DMS 273 (cell line): ENCODE measurements around the gene SPA17.

Source experiments
- DNase-seq: peaks from one replicate; lab custom pipeline; 2025; ENCODE audit not compliant: unreplicated experiment; lab: John Stamatoyannopoulos, UW

The SPA17 gene

GRCh38 chr11:124719534-124719933 lies 45.8 kb downstream of the SPA17 start:
- DNase-seq = no peak

- no peak for DNase-seq
These were observed 48.5 kb downstream of the SPA17 start for GRCh38 chr11:124722176-124722575.

GRCh38 chr11:124724979-124725718 lies 51.4 kb downstream of the SPA17 start:
- DNase-seq = no peak

- DNase-seq = no peak
These were observed 52.0 kb downstream of the SPA17 start for GRCh38 chr11:124725719-124726105.

- no peak for DNase-seq
These were observed 53.8 kb downstream of the SPA17 start for GRCh38 chr11:124727474-124727873.

- DNase-seq = no peak
These were observed 54.4 kb downstream of the SPA17 start for GRCh38 chr11:124728134-124728533.

- DNase-seq = no peak
These were observed 55.9 kb downstream of the SPA17 start for GRCh38 chr11:124729571-124729970.

- no peak for DNase-seq
These were observed 58.5 kb downstream of the SPA17 start for GRCh38 chr11:124732230-124732629.

GRCh38 chr11:124736736-124737135 lies 63.0 kb downstream of the SPA17 start:
- peak; percentile 6 for DNase-seq

- DNase-seq = peak; percentile 67
These were observed 64.1 kb downstream of the SPA17 start for GRCh38 chr11:124737638-124738305.

GRCh38 chr11:124738713-124739478 lies 65.2 kb downstream of the SPA17 start:
- no peak for DNase-seq

- DNase-seq = peak; percentile 96
These were observed 66.0 kb downstream of the SPA17 start, which contains the start of gene NRGN for GRCh38 chr11:124739479-124740276. Gene NRGN (plus strand): TSS chr11:124739942. CDS start chr11:124740085, 143 bp downstream.

GRCh38 chr11:124740277-124740882 lies 66.7 kb downstream of the SPA17 start:
- peak; percentile 65 for DNase-seq

GRCh38 chr11:124742555-124742954 lies 68.9 kb downstream of the SPA17 start:
- DNase-seq = no peak

GRCh38 chr11:124743050-124743449 lies 69.3 kb downstream of the SPA17 start:
- no peak for DNase-seq

GRCh38 chr11:124745270-124745834 lies 71.6 kb downstream of the SPA17 start:
- DNase-seq = no peak

- no peak for DNase-seq
These were observed 72.3 kb downstream of the SPA17 start for GRCh38 chr11:124745835-124746620.

GRCh38 chr11:124746621-124747243 lies 73.0 kb downstream of the SPA17 start:
- DNase-seq = no peak
